ENCODE measurements around the gene VPS26A.
"Not testable (repeated sequence)": the region's sequence is repeated elsewhere in the genome, so short reads cannot be mapped to it uniquely, and the experiment has no call there.

DNA sequence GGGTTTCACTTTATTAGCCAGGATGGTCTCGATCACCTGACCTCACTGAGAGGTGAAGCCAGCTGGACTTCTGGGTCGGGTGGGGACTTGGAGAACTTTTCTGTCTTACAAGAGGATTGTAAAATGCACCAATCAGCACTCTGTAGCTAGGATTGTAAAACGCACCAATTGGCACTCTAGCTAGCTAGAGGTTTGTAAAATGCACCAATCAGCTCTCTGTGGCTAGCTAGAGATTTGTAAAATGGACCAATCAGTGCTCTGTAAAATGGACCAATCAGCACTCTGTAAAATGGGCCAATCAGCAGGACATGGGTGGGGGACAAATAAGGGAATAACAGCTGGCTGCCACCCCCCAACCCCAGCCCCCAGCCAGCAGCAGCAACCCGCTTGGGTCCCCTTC is 51.3 kb downstream of the VPS26A start:
- TF ChIP-seq, protein P1, sequence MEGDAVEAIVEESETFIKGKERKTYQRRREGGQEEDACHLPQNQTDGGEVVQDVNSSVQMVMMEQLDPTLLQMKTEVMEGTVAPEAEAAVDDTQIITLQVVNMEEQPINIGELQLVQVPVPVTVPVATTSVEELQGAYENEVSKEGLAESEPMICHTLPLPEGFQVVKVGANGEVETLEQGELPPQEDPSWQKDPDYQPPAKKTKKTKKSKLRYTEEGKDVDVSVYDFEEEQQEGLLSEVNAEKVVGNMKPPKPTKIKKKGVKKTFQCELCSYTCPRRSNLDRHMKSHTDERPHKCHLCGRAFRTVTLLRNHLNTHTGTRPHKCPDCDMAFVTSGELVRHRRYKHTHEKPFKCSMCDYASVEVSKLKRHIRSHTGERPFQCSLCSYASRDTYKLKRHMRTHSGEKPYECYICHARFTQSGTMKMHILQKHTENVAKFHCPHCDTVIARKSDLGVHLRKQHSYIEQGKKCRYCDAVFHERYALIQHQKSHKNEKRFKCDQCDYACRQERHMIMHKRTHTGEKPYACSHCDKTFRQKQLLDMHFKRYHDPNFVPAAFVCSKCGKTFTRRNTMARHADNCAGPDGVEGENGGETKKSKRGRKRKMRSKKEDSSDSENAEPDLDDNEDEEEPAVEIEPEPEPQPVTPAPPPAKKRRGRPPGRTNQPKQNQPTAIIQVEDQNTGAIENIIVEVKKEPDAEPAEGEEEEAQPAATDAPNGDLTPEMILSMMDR (conservative IDR thresholded peaks at IDR 0.05; ENCODE audit: low read depth in 2 of 2): not testable (repeated sequence)
- TF ChIP-seq, protein P2, sequence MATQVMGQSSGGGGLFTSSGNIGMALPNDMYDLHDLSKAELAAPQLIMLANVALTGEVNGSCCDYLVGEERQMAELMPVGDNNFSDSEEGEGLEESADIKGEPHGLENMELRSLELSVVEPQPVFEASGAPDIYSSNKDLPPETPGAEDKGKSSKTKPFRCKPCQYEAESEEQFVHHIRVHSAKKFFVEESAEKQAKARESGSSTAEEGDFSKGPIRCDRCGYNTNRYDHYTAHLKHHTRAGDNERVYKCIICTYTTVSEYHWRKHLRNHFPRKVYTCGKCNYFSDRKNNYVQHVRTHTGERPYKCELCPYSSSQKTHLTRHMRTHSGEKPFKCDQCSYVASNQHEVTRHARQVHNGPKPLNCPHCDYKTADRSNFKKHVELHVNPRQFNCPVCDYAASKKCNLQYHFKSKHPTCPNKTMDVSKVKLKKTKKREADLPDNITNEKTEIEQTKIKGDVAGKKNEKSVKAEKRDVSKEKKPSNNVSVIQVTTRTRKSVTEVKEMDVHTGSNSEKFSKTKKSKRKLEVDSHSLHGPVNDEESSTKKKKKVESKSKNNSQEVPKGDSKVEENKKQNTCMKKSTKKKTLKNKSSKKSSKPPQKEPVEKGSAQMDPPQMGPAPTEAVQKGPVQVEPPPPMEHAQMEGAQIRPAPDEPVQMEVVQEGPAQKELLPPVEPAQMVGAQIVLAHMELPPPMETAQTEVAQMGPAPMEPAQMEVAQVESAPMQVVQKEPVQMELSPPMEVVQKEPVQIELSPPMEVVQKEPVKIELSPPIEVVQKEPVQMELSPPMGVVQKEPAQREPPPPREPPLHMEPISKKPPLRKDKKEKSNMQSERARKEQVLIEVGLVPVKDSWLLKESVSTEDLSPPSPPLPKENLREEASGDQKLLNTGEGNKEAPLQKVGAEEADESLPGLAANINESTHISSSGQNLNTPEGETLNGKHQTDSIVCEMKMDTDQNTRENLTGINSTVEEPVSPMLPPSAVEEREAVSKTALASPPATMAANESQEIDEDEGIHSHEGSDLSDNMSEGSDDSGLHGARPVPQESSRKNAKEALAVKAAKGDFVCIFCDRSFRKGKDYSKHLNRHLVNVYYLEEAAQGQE (IDR thresholded peaks at IDR 0.05; ENCODE audit: unreplicated experiment): not testable (repeated sequence)
- TF ChIP-seq POLR2AphosphoS5 (IDR thresholded peaks at IDR 0.05; ENCODE audit: low read depth); EZH2 (IDR thresholded peaks at IDR 0.05; ENCODE audit: low read depth, unreplicated experiment); ZNF331 (CRISPR knock-in tag; IDR thresholded peaks at IDR 0.05; ENCODE audit: low read depth); JUNB (IDR thresholded peaks at IDR 0.05; ENCODE audit: unreplicated experiment); EZH2phosphoT487 (IDR thresholded peaks at IDR 0.05; ENCODE audit: unreplicated experiment); CREB1 (CRISPR knock-in tag; IDR thresholded peaks at IDR 0.05; ENCODE audit: low read depth): not testable (repeated sequence)

Data from GM23338 (cell line).